LNCAP (cell line): ENCODE measurements around the gene SLC16A12.

Source experiments
- CTCF ChIP-seq: fragments of 450-650 bp; IDR thresholded peaks from 2 replicates; pipeline ENCODE4 v1.5.1; 2017; ENCODE audit warnings: mild to moderate bottlenecking

Gene SLC16A12

GRCh38 chr10:89518876-89519842, 16.2 kb downstream of the SLC16A12 start:
- no peak for TF ChIP-seq CTCF

- TF ChIP-seq CTCF = no peak
Observed at GRCh38 chr10:89518108-89518507, 17.3 kb downstream of the SLC16A12 start.

- no peak for TF ChIP-seq CTCF
Observed at GRCh38 chr10:89516149-89516832, 19.1 kb downstream of the SLC16A12 start.

- no peak for TF ChIP-seq CTCF
Observed at GRCh38 chr10:89515031-89515841, 20.2 kb downstream of the SLC16A12 start.

- TF ChIP-seq CTCF = no peak
Observed at GRCh38 chr10:89513206-89513605, 22.2 kb downstream of the SLC16A12 start.

GRCh38 chr10:89505640-89506275, 29.6 kb downstream of the SLC16A12 start:
- no peak for TF ChIP-seq CTCF

- TF ChIP-seq CTCF = no peak
Observed at GRCh38 chr10:89504691-89505090, 30.7 kb downstream of the SLC16A12 start.
